Upper lobe of left lung (tissue), 4 donors: ENCODE data around the gene CEP250.

Experiments
- CTCF ChIP-seq, 6 experiments: fragments of 450-650 bp in 4 of 6; fragments of 200-600 bp in 2 of 6; sonication (generic) in 2 of 6; IDR thresholded peaks; one replicate each; pipeline ENCODE4 v1.5.1; 2016 to 2019; ENCODE audit warnings: antibody characterized with exemption in 6 of 6
- EP300 ChIP-seq, 4 donors: sonication (generic); formaldehyde crosslinking; IDR thresholded peaks; one replicate each; pipeline ENCODE4 v1.5.1; 2017; ENCODE audit warnings: antibody characterized with exemption in 4 of 4, control low read depth in 2 of 4
- POLR2A ChIP-seq, 4 donors: fragments of 450-650 bp; IDR thresholded peaks; one replicate each; pipeline ENCODE4 v1.5.1; 2016 to 2017; ENCODE audit warnings: antibody characterized with exemption in 4 of 4, mild to moderate bottlenecking in 2 of 4

- TF ChIP-seq CTCF (IDR thresholded peaks at IDR 0.05) (no peak), EP300 (IDR thresholded peaks at IDR 0.05) (no peak), POLR2A (IDR thresholded peaks at IDR 0.05) (no peak)
These were observed 11.2 kb upstream of the CEP250 start for GRCh38 chr20:35444226-35444625.
